GM12801 (cell line): ENCODE measurements around the gene ADCY6.

Experiments used
- TF ChIP-seq, protein P1 (sequence below): IDR thresholded peaks from one replicate; pipeline ENCODE4 v1.5.1; 2011; ENCODE audit warnings: control low read depth; ENCODE audit not compliant: insufficient read length; ENCODE audit errors: extremely low read depth

Gene ADCY6

DNA sequence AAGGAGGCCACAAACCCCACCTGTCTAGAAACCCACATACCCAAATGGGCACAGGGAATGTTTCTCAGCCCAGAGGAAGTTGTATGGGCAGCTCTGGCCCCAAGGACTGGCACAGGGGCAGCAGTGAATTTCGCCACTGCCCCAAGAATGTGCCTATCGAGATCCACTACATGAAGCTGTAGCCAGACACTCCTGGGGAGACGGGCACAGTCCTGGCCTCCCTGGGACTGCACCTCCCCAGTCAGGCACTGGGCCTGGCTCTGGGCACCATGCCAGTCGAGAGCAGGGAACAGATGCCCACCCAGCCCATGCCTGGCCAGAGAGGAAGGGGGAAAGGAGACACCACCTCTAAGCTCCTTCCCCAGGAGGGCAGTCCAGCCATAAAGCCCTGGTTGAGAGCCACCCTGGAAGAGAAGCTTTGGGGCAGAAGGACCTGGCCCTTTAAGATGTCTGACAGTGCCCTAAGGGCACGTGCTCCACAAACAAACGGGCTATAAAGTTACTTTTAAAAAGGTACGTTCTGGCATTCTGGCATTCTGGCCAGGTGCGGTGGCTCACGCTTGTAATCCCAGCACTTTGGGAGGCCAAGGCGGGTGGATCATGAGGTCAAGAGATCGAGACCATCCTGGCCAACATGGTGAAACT lies 8.4 kb downstream of the ADCY6 start:
- TF ChIP-seq, protein P1, sequence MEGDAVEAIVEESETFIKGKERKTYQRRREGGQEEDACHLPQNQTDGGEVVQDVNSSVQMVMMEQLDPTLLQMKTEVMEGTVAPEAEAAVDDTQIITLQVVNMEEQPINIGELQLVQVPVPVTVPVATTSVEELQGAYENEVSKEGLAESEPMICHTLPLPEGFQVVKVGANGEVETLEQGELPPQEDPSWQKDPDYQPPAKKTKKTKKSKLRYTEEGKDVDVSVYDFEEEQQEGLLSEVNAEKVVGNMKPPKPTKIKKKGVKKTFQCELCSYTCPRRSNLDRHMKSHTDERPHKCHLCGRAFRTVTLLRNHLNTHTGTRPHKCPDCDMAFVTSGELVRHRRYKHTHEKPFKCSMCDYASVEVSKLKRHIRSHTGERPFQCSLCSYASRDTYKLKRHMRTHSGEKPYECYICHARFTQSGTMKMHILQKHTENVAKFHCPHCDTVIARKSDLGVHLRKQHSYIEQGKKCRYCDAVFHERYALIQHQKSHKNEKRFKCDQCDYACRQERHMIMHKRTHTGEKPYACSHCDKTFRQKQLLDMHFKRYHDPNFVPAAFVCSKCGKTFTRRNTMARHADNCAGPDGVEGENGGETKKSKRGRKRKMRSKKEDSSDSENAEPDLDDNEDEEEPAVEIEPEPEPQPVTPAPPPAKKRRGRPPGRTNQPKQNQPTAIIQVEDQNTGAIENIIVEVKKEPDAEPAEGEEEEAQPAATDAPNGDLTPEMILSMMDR, result no peak

DNA sequence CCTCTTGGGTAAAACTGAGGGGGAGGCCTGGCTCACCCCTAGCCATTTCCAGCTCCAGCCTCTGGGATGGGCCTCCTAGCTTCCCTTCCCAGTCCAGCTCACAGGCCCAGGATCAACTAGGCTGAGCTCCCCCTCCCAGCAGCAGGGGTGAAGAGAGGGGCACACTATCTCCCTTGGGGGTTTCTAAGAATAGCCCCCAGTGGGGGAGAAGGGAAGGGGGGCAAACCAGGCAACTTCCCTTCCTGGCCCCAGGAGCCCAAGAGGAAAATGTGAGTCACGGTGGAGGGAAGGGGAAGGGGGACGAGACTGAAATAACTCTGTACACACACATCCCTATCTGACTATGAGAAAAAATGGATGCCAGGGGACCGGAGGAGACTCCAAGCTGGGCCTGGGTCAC lies 9.0 kb downstream of the ADCY6 start:
- TF ChIP-seq, protein P1, result no peak

DNA sequence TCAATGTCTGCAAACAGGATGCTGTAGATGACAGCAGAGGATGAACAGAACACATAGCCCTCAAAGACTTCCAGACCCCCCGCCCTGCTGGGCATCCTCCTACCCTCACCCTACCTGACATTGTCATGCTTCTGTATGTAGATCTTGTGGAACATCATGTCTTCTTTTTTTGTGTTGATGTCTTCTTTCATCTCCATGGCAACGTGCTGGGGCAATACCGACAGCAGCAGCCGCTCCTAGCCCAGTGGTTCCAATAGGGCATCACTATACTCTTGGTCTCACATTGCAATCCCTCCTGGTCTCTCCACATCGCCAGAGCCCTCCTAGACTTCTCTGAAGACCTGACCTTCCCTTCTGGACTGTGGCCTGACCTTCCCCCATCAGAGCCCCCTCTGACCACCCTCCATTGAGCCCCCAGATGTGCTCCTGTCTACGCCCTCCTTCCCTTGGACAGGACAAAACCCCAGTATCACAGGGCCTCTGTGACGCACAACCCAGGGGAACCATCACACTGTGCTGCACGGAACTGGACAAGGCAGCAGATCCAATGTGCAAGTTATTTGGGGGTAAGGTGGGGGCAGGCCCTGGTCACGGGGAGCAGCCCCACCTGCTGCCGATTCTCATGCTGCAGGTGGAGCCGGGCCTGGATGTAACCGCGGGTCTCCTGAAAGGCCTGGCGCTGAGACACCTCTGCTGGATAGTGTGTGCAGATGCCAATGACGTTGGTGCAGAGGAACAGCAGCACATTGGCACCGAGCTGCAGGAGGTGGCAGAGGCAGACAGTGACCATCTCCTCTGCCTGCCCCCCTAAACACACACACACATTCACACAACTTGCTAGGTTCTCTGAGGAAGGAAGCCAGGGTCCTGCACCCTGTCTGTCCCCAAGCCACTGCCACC lies 11.1 kb downstream of the ADCY6 start:
- TF ChIP-seq, protein P1, result no peak

DNA sequence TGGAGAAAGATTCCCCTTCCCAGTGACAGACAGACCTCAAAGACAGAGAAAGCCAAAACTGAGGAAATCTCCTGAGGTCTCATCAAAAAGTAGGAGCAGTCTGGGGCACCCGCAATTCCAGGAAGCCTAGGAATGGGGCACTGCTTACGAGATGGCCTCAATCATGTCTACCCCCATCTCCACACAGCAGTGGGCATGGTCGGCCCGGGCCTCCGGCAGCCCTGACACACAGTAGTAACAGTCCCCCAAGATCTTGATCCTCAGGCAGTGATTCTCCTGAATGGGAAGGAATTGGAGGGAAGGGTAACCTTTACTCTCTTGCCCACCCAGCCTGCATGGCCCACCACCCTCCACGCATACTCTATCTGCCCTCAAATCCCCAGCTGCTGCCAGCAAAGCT lies 11.9 kb downstream of the ADCY6 start:
- TF ChIP-seq, protein P1, result no peak

DNA sequence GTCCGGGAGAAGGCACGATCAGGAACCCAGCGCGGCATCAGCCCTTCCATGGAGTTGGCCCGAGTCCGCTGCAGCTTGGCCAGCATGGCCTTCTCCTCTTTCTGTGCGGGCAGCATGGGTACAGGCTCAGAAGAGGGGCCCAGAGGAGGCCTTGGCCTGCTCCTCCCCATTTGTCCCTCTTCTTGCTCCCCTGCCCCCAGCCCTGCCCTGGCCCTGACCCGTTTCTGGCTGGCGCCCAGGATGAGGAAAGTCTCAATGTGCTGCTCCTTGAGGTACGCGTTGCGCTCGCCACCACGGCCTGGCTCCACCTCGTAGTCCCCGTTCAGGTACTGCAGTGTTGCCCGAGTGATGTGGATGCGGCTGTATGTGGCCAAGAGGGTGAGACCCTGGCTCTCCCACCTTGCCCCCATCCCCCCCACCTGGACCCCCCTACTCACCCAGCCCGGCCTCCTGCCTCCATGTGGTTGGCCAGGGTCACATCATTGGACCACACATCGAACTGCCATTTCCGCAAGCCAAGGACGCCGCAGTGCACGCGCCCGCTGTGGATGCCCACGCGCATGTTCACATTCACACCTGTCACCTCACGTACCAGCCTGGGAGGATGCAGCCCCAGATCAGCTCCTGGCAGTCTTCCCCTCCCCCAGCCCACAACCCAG lies 12.8 kb downstream of the ADCY6 start:
- TF ChIP-seq, protein P1, result no peak

DNA sequence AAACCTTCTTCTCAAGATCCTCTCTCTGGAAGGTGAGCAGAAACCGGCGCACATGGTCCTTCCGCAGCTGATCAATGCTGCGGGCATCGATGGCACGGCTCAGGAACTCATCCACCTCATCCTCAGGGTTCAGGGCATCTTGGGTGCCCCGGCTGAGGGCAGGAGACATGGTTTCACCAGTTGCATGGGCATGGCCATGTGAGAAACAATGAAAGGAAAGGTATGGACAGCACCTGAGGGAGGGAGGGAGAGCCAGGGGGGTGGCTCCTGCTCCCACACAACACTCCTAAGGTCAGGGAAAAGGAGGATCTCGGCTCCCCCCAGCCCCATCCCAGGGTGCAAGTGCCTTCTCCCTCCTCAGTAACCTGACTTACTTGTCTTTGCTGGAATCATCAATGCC lies 13.6 kb downstream of the ADCY6 start:
- TF ChIP-seq, protein P1, result no peak

DNA sequence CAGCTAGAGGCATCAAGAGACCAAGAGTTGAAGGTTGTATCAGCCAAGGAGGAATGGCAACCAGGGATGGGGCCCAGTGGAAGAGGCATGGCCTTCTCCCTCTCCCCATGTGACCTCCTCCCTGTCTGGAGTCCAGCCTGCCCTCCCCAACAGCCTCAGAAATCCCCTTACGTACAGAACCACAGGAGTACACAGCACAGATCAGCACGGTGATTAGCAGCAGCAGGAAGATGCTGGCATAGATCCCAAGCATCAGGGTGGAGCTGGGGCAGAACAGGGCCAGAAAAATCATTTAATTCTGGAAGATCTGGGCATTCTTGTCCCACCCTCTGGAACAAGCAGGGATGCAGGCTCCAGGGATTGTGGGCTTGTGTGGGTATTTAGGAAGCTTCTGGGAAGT lies 14.4 kb downstream of the ADCY6 start:
- TF ChIP-seq, protein P1, result no peak
